HG03378 (cell line): ENCODE measurements around the gene RPP25.
"Not testable (repeated sequence)": the region's sequence is repeated elsewhere in the genome, so short reads cannot be mapped to it uniquely, and the experiment has no call there.

Experiments
- ATAC-seq: cut with Tn5 transposase; IDR thresholded peaks from one replicate; pipeline ENCODE4 v1.9.1; 2021; ENCODE audit warnings: mild to moderate bottlenecking, moderate library complexity; ENCODE audit not compliant: unreplicated experiment

The RPP25 gene

GRCh38 chr15:74924525-74924924, 32.0 kb downstream of the RPP25 start:
- no peak for ATAC-seq

GRCh38 chr15:74920456-74920855, 36.1 kb downstream of the RPP25 start:
- no peak for ATAC-seq

- no peak for ATAC-seq
These were observed 38.9 kb downstream of the RPP25 start for GRCh38 chr15:74917676-74918075.

GRCh38 chr15:74913799-74914198, 42.8 kb downstream of the RPP25 start:
- not testable (repeated sequence) for ATAC-seq

- ATAC-seq: no peak
These were observed 43.5 kb downstream of the RPP25 start for GRCh38 chr15:74913041-74913440.

- no peak for ATAC-seq
These were observed 47.9 kb downstream of the RPP25 start for GRCh38 chr15:74908635-74909034.

GRCh38 chr15:74907163-74907870, 49.3 kb downstream of the RPP25 start:
- ATAC-seq: no peak

- ATAC-seq: no peak
These were observed 50.0 kb downstream of the RPP25 start, which contains the start of gene FAM219B for GRCh38 chr15:74906450-74907162. TSS of gene FAM219B (minus strand) at chr15:74906851. CDS start at chr15:74906800, 51 bp downstream.

- ATAC-seq: no peak
These were observed 50.5 kb downstream of the RPP25 start for GRCh38 chr15:74906067-74906449.
